Measurements from ENCODE around the gene CFAP99.

DNA sequence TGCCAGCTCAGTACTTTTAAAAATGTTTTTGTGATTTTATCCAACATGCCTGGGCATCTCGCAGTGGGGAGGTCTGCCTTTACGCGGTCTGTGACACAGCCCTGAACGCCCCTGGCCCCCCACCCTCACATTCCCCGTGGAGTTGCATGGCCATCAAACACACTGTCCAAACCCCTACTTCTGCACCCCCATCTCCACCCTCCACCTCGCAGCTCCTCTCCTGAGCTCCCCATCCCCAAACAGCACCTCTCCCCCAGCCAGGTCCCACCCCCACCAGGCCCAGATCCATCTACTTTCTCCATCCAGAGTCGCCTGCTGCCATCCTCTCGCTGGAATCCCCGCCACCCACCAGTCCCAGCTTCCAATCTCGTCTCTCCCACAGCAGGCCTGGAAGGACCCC lies 9.8 kb upstream of the CFAP99 start:
- no peak for TF ChIP-seq CTCF (IDR thresholded peaks at IDR 0.05)
- TF ChIP-seq POLR2A (IDR thresholded peaks at IDR 0.05) = no peak
